ENCODE results near the gene SRSF2. TPM values are rescaled to one million over a fixed set of nuclear protein-coding genes. Genes with fewer than 3 reads are reported as not detected.
A peak's percentile ranks its signal among the peaks of the same experiment; 100 is the strongest.
"Not testable (repeated sequence)": the region's sequence is repeated elsewhere in the genome, so short reads cannot be mapped to it uniquely, and the experiment has no call there.

The SRSF2 gene
- total RNA-seq, 2 experiments from 2014 or later: 241 to 263 TPM

- H3K4me3 Mint-ChIP-seq: peak overlapping the region; percentile 94
- no peaks in the 10 kb centered on the region for H3K9me3 Mint-ChIP-seq
- no peaks in the 10 kb centered on the region for H3K27me3 Mint-ChIP-seq (ENCODE audit: low read depth)
- peak; percentile 83 for DNase-seq
- intact Hi-C loops (cut with micrococcal nuclease): loop anchor here (1.0 to 5.0 kb wide), 10 partner anchors 10 to 716 kb away; partner anchors contain the start of genes JMJD6, METTL23, SEC14L1 and UBALD2
- H3K4me1 Mint-ChIP-seq (ENCODE audit: low read depth): peaks cover 44% of the 10 kb centered on the region
- CTCF ChIA-PET: no interaction called here
- peak overlapping the region; percentile 98 for H3K27ac Mint-ChIP-seq
- H3K36me3 Mint-ChIP-seq (ENCODE audit: low read depth): peaks cover 51% of the 10 kb centered on the region
Observed at GRCh38 chr17:76736349-76737081, 616 bp downstream of the SRSF2 start.

- H3K4me1 Mint-ChIP-seq (ENCODE audit: low read depth): peaks cover 47% of the 10 kb centered on the region
- CTCF ChIA-PET: interaction anchor here (0.6 to 0.7 kb wide), 2 partner anchors 18 to 420 kb away, joined by 4 to 5 read pairs; no protein-coding TSS in a partner anchor
- peaks cover 50% of the 10 kb centered on the region for H3K36me3 Mint-ChIP-seq (ENCODE audit: low read depth)
- no peak for DNase-seq
- H3K4me3 Mint-ChIP-seq: peak overlapping the region; percentile 94
- intact Hi-C loops (cut with micrococcal nuclease): loop anchor here (2.0 to 5.0 kb wide), 6 partner anchors 45 to 717 kb away; partner anchors contain the start of genes SEC14L1 and UBALD2
- H3K27ac Mint-ChIP-seq: peak overlapping the region; percentile 98
- no peaks in the 10 kb centered on the region for H3K9me3 Mint-ChIP-seq
- no peaks in the 10 kb centered on the region for H3K27me3 Mint-ChIP-seq (ENCODE audit: low read depth)
Observed at GRCh38 chr17:76735586-76736348, 1.4 kb downstream of the SRSF2 start.

- no peaks in the 10 kb centered on the region for H3K9me3 Mint-ChIP-seq
- DNase-seq: peak; percentile 14
- H3K4me1 Mint-ChIP-seq (ENCODE audit: low read depth): peaks cover 51% of the 10 kb centered on the region
- H3K4me3 Mint-ChIP-seq: peak overlapping the region; percentile 94
- H3K36me3 Mint-ChIP-seq (ENCODE audit: low read depth): peaks cover 52% of the 10 kb centered on the region
- CTCF ChIA-PET: interaction anchor here (0.7 kb wide), 1 partner anchor 421 kb away, joined by 4 read pairs; no protein-coding TSS in a partner anchor
- H3K27ac Mint-ChIP-seq: peak overlapping the region; percentile 98
- no peaks in the 10 kb centered on the region for H3K27me3 Mint-ChIP-seq (ENCODE audit: low read depth)
- intact Hi-C loops (cut with micrococcal nuclease): loop anchor here (2.0 to 5.0 kb wide), 4 partner anchors 46 to 717 kb away; partner anchors contain the start of gene UBALD2
Observed at GRCh38 chr17:76735006-76735405, 2.1 kb downstream of the SRSF2 start.

- Mint-ChIP-seq H3K4me3 (peak overlapping the region; percentile 94), H3K4me1 (ENCODE audit: low read depth) (peaks cover 55% of the 10 kb centered on the region), H3K27me3 (ENCODE audit: low read depth) (no peaks in the 10 kb centered on the region), H3K36me3 (ENCODE audit: low read depth) (peaks cover 58% of the 10 kb centered on the region), H3K27ac (peak overlapping the region; percentile 98), H3K9me3 (no peaks in the 10 kb centered on the region)
- CTCF ChIA-PET: no interaction called here
- DNase-seq: peak; percentile 50
- intact Hi-C loops (cut with micrococcal nuclease): loop anchor here (2.0 kb wide), 1 partner anchor 47 kb away; no protein-coding TSS in a partner anchor
Observed at GRCh38 chr17:76734080-76734840, 2.9 kb downstream of the SRSF2 start.

- no peak for DNase-seq
- Mint-ChIP-seq H3K9me3 (no peaks in the 10 kb centered on the region), H3K4me3 (peak overlapping the region; percentile 94), H3K27me3 (ENCODE audit: low read depth) (no peaks in the 10 kb centered on the region), H3K27ac (peak overlapping the region; percentile 98), H3K4me1 (ENCODE audit: low read depth) (peaks cover 57% of the 10 kb centered on the region), H3K36me3 (ENCODE audit: low read depth) (peaks cover 63% of the 10 kb centered on the region)
- intact Hi-C loops (cut with micrococcal nuclease): no loop called here
- CTCF ChIA-PET: no interaction called here
Observed at GRCh38 chr17:76733618-76733957, 3.5 kb downstream of the SRSF2 start.

GRCh38 chr17:76732734-76733617 is 4.2 kb downstream of the SRSF2 start:
- CTCF ChIA-PET: interaction anchor here (0.7 kb wide), 1 partner anchor 209 kb away, joined by 3 read pairs; no protein-coding TSS in a partner anchor
- H3K4me1 Mint-ChIP-seq (ENCODE audit: low read depth): peaks cover 57% of the 10 kb centered on the region

GRCh38 chr17:76731800-76732733 is 5.1 kb downstream of the SRSF2 start:
- H3K27ac Mint-ChIP-seq: peak overlapping the region; percentile 98
- H3K27me3 Mint-ChIP-seq (ENCODE audit: low read depth); H3K4me3 Mint-ChIP-seq; H3K9me3 Mint-ChIP-seq; intact Hi-C loops (cut with micrococcal nuclease); DNase-seq: not testable (repeated sequence)
- peaks cover 64% of the 10 kb centered on the region for H3K36me3 Mint-ChIP-seq (ENCODE audit: low read depth)
- peaks cover 61% of the 10 kb centered on the region for H3K4me1 Mint-ChIP-seq (ENCODE audit: low read depth)
- CTCF ChIA-PET: interaction anchor here (0.6 to 1.2 kb wide), 5 partner anchors 16 to 550 kb away, joined by 3 read pairs; no protein-coding TSS in a partner anchor

More at GRCh38 chr17:76732734-76733617, 4.2 kb downstream of the SRSF2 start:
- Mint-ChIP-seq H3K27me3 (ENCODE audit: low read depth) (no peaks in the 10 kb centered on the region), H3K36me3 (ENCODE audit: low read depth) (peaks cover 64% of the 10 kb centered on the region), H3K9me3 (no peaks in the 10 kb centered on the region), H3K4me3 (peak overlapping the region; percentile 94), H3K27ac (peak overlapping the region; percentile 98)
- intact Hi-C loops (cut with micrococcal nuclease): no loop called here
- no peak for DNase-seq

- Mint-ChIP-seq H3K9me3 (no peaks in the 10 kb centered on the region), H3K27ac (peak overlapping the region; percentile 93), H3K4me1 (ENCODE audit: low read depth) (peaks cover 72% of the 10 kb centered on the region), H3K27me3 (ENCODE audit: low read depth) (no peaks in the 10 kb centered on the region), H3K36me3 (ENCODE audit: low read depth) (peaks cover 55% of the 10 kb centered on the region), H3K4me3 (peak overlapping the region; percentile 96)
- intact Hi-C loops (cut with micrococcal nuclease): loop anchor here (1.0 to 5.0 kb wide), 5 partner anchors 45 to 413 kb away; partner anchors contain the start of gene SEC14L1
- CTCF ChIA-PET: interaction anchor here (0.5 to 1.4 kb wide), 6 partner anchors 14 to 340 kb away, joined by 3 to 7 read pairs (median 4); no protein-coding TSS in a partner anchor
- DNase-seq: peak; percentile 25
Observed at GRCh38 chr17:76727745-76728456, 9.2 kb downstream of the SRSF2 start.

GRCh38 chr17:76726776-76727718 is 10.1 kb downstream of the SRSF2 start, which contains the start of gene METTL23:
Gene METTL23 (plus strand): TSS chr17:76726839. CDS start chr17:76729711, 2,872 bp downstream.
- H3K4me1 Mint-ChIP-seq (ENCODE audit: low read depth): peaks cover 67% of the 10 kb centered on the region
- peak; percentile 89 for DNase-seq
- peak within 1 kb of the TSS; percentile 93 for H3K27ac Mint-ChIP-seq
- H3K9me3 Mint-ChIP-seq: no peaks in the 10 kb centered on the region
- peaks cover 53% of the 10 kb centered on the region for H3K36me3 Mint-ChIP-seq (ENCODE audit: low read depth)
- peak within 1 kb of the TSS; percentile 96 for H3K4me3 Mint-ChIP-seq
- H3K27me3 Mint-ChIP-seq (ENCODE audit: low read depth): no peaks in the 10 kb centered on the region
- CTCF ChIA-PET: interaction anchor here (0.7 to 1.4 kb wide), 7 partner anchors 12 to 340 kb away, joined by 3 to 7 read pairs (median 3); no protein-coding TSS in a partner anchor
- intact Hi-C loops (cut with micrococcal nuclease): loop anchor here (1.0 to 5.0 kb wide), 8 partner anchors 10 to 414 kb away; partner anchors contain the start of genes SEC14L1 and SRSF2
